ENCODE results near the gene BTN3A1.

Gene BTN3A1

DNA sequence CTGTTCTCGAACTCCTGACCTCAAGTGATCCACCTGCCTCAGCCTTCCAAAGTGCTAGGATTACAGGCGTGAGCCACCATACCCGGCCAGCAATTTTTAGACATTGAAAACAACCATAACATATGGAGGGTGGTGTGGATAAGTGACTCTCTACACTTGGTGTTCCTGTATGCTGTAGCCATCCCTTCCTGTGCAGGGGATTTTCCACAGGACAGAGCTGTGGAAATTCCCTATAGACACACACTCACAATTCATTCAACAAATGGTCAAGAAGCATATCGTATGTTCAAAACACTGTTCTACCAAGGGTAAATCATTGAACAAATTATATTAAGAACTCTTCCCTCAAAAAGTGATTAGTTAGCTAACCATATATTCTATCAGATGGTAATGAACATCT, 61.9 kb downstream of the BTN3A1 start:
- TF ChIP-seq GATA3 (IDR thresholded peaks at IDR 0.05; ENCODE audit: low read depth, low read length) = no peak
- no peak for TF ChIP-seq GATA2 (IDR thresholded peaks at IDR 0.05; ENCODE audit: low read depth, low read length)

DNA sequence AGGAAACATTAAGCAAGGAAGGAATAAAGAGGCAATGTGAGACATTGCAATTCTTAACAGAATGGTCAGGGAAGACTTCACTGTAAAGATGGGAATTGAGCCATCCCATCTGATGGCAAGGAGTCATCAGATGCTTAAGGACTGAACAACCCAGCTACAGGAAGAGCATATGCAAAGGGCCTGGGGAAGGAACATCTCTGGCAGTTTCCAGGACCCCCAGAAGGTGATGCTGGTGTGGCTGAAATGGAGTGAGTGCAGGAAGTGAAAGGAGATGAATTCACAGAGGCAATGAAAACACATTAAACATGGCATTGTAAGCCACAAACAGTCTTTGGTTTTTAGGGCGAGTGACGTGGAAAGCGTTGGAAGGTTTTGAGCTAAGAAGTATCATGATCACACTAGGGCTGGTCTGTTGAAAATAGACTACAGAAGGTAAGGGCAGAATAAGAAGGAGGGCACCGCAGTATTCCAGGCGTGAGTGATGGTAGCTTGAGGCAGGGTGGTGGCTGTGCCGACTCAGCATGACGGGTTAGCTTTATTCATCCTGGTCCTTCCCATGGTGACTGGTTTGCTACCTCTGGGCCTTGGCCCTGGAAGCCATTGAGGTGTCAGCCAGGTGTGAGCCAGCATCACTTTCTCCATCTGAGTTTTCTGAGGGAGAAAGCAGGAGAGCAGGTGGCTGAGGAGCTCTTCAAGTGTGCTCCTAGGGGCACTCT, 62.5 kb downstream of the BTN3A1 start:
- TF ChIP-seq GATA3 (IDR thresholded peaks at IDR 0.05; ENCODE audit: low read depth, low read length) = no peak
